GM19455 (cell line): ENCODE data around the gene ARHGAP6.
A peak's percentile ranks its signal among the peaks of the same experiment; 100 is the strongest.

Source experiments
- ATAC-seq: cut with Tn5 transposase; IDR thresholded peaks from one replicate; pipeline ENCODE4 v1.9.1; 2021; ENCODE audit not compliant: unreplicated experiment

Gene ARHGAP6

DNA sequence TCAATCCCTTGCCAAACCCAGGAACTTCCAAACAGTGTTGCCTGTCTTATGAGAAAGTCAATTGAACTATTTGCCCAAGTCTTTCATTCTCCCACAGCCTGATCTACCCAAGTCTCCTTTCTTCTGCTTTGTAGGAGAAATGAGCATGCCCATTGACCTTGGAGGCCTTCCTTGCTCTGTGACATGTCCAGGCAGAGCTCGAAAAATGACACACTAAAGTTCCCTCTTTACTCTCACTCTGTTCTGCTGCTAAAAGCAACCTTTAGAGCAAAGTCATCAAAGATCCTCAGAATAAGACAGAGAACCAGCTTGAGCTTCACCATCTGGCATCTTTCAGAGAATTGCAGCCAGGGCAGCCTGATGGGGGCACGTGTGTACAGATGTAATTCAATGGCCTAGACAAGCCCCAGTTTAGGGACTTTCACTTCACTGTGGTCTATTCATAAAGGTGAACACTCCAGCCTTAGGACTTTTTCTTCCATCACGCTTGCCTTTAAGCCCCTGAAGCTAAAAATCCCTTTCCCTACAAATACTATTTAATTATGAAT, 236.1 kb downstream of the ARHGAP6 start:
- no peak for ATAC-seq

DNA sequence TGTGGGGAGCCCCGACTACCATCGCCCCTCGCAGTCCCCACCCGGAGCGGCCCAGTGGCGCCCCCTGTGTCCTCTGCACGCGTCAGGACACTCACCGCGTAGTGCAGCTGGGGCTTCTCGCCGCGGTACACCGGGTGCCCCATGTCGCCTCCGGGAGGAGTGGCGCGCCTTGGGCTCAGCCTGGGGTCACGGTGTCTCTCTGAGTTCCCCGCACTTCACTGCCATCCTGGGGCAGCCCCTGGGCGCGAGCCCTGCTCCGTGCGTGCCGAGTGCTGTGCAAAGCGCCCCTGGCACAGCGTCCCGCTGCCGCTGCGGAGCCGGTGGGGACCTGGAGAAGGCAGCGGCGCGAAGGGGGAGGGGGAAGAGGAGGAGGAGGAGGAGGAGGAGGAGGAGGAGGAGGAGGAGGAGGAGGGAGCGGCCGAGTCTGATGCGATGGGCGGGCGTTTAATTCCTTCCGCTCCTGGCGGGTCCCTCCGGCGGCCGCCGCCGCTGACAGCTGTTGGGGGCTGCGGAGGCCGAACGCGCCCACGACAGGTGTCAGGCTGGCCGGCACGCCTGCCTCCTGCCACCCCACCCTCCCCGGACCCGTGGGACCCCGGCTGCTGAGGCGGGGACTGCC, 238.2 kb downstream of the ARHGAP6 start:
- no peak for ATAC-seq

DNA sequence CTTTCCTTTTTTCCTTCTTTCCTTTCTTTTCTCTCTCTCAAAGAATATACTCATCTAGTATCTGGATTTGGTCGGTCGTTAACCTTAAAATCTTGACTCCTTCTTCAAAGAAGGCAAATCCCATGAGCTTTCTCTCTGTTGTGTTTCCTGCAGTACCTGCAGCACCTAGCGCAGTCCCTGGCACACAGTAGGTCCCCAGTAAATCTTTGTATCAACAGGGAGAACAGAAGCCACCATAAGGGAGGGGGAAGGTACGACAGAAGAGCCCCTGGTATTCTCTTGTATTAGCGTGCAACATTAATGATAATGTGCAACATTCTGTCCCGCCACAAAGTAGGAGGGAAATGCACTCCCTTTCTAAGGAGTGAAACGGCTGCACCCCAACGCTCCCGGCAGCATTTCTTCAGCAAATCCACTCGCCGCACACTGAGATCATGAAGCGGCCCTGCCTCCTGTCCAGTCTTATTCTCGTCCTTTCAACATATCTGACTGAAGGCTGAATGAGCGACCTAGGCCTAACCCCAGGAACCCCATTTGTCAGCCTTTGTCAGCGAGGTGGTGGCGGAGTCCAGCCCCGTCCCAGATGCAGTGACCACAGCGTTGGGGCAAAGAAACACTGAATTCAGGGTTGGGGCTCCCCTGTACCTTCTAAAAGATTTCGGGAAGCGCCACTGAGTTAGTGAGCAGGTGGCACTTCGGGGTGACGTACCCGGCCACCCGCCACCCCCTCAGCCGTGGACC, 238.8 kb downstream of the ARHGAP6 start:
- ATAC-seq, result no peak

- no peak for ATAC-seq
These were observed 240.6 kb downstream of the ARHGAP6 start for GRCh38 chrX:11424903-11425674.

DNA sequence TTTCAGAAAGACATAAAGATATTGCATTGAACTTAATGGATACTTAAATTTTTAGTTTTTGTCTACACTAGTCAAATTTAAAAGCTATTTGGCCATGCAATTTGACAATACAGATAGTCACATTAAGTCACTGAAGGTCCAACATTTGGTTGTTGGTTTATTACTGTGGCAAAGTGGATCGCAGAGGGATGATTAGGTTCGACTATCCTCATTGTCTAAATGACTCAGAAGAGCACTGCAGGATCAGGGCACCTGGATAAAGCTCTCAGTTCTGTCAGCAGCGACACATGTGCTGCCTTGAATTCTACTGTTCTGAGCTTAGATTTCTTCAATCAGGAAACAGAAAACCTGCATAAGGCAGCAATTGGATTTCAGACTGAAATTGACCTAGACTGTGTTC, 241.8 kb downstream of the ARHGAP6 start:
- ATAC-seq, result no peak

DNA sequence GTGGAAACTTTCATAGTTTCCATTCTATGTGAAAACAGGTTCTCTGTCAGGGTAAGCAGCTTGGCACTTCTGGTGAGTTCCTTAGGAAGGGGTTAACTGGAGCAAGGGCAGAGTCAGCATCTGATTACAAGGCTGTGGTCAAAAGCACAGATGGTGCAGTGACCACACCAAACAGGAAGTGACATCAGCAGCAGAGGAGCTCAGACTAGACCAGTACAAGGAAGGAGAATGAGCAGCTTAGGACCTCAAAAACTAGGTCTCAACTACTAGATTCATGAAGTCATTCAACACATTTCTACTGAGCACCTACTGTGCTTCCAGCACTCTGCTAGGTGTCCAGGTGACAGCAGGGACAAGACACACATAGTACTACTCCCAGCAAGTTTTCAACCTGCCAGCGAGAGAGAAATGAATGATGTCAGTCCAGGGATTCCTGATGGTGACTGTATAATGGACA, 242.3 kb downstream of the ARHGAP6 start:
- peak; percentile 84 for ATAC-seq

DNA sequence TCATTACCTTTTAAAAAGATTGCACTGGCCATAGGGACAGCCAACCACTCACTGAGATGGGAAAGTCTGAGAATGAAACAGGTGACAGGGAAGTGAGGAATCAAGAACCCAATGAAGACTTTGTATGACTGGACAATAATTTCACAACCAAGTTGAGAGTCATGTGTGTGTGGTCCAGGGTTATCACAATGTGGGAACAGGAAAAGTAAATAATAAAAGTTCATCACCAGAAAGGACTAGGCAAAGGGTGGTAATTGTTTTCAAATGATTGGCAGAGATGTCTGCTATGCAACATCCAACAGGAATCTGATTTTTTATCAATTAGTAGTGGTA, 243.2 kb downstream of the ARHGAP6 start:
- ATAC-seq, result no peak

- ATAC-seq, result no peak
These were observed 243.8 kb downstream of the ARHGAP6 start for GRCh38 chrX:11421805-11422524.

DNA sequence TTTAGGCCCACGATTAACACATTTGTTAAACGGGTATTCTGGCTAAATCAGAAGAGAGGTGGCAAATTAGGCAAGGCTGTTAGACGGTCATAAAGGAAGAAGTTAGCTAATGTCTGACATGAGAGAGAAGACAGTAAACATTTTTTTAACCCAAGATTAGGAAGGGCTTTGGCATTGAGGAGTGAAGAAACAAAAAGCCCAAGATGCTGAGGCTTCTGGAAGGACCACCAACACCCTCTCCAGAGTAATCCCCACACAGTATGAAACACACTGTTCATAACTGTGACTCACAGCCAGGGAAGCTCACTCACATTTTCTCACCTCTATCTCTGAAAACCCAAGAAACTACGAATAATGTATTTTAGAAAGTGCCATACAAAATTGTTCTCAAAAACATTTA, 244.9 kb downstream of the ARHGAP6 start:
- no peak for ATAC-seq

- ATAC-seq, result no peak
These were observed 246.6 kb downstream of the ARHGAP6 start for GRCh38 chrX:11419102-11419501.

GRCh38 chrX:11416600-11416999, 249.1 kb downstream of the ARHGAP6 start:
- ATAC-seq, result no peak

DNA sequence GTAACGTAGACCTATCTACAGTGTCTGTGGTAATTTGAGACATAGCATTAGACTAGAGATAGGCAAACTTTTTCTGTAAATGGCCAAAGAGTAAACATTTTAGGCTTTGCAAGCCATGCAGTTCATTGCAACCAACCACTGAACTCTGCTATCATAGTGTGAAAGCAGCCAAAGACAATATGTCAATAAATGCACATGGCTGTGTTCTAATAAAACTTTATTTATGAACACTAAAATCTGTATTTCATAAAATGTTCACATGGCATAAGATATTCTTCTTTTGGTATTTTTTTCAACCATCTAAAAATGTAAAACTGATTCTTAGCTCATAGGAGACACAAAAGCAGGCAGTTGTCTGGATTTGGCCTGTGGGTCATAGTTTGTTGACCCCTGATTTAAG, 251.6 kb downstream of the ARHGAP6 start:
- no peak for ATAC-seq

- no peak for ATAC-seq
These were observed 252.8 kb downstream of the ARHGAP6 start for GRCh38 chrX:11412715-11413623.

GRCh38 chrX:11409957-11410356, 255.8 kb downstream of the ARHGAP6 start:
- no peak for ATAC-seq

DNA sequence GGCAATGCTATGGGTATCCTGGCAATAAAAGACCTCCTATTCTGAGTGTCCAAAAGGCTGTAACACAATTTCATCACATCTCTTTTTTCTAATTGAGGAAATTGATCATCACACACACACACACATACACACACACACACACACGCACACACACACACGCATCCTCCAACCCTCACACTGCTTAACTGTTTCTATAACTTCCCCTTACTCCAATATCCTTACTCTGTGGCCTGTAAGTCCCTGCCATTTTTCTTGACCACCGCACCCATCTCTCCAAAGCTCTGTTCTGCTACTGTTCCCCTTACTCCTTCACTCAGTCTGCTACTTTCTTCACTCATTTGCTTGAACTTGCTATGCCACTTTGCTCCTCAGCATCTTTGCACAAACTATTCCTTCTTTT, 256.9 kb downstream of the ARHGAP6 start:
- no peak for ATAC-seq

GRCh38 chrX:11408109-11408405, 257.7 kb downstream of the ARHGAP6 start:
- ATAC-seq, result no peak

DNA sequence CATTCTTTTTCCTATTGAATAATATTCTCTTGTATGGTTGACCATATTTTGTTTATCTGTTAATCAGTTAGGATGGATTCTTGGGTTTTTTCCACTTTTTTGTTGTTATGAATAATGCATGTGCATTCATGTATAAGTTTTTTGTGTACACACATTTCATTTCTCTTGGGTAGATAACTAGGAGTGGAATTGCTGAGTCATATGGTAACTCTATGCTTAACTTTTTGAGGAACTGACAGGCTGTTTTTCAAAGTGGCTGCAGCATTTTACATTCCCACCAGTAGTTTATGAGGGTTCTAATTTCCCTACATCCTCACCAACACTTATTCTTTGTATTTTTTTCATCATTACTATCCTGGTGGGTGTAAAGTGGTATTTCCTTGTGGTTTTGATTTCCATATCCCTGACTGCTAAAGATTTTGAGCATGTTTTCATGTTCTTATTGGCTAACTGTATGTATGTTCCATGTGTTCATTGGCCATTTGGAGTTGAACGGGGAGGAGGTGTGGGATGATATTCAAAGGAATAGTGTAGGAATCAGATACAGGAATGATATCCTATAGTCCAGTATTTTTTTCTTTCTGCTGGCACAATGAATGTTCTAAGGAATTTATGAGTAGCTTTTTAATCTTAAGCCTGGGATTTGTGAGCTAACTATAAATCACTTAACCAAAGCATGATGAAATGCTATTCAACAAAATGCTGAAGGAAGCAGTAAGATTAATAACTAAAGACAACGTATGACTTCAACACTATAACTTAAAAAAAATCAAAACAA, 258.2 kb downstream of the ARHGAP6 start:
- ATAC-seq, result no peak

GRCh38 chrX:11406109-11406765, 259.5 kb downstream of the ARHGAP6 start:
- ATAC-seq, result no peak

- no peak for ATAC-seq
These were observed 262.1 kb downstream of the ARHGAP6 start for GRCh38 chrX:11403631-11404030.
